AG10803 (cell line): ENCODE measurements around the gene RNF213.

Experiments used
- DNase-seq: peaks from one replicate; pipeline ENCODE4 v3.0.0; 2010; ENCODE audit warnings: low read depth
- H3K4me3 ChIP-seq: 2 replicates; pipeline ENCODE4 v1.5.1; 2011; ENCODE audit warnings: mild to moderate bottlenecking, low read length, control low read depth
- TF ChIP-seq, protein P1 (sequence below): conservative IDR thresholded peaks from 2 replicates; pipeline ENCODE4 v1.5.1; 2011; ENCODE audit warnings: mild to moderate bottlenecking, low read length, control low read depth, inconsistent platforms

The RNF213 gene

GRCh38 chr17:80291260-80291659 lies 30.6 kb downstream of the RNF213 start:
- TF ChIP-seq, protein P1, sequence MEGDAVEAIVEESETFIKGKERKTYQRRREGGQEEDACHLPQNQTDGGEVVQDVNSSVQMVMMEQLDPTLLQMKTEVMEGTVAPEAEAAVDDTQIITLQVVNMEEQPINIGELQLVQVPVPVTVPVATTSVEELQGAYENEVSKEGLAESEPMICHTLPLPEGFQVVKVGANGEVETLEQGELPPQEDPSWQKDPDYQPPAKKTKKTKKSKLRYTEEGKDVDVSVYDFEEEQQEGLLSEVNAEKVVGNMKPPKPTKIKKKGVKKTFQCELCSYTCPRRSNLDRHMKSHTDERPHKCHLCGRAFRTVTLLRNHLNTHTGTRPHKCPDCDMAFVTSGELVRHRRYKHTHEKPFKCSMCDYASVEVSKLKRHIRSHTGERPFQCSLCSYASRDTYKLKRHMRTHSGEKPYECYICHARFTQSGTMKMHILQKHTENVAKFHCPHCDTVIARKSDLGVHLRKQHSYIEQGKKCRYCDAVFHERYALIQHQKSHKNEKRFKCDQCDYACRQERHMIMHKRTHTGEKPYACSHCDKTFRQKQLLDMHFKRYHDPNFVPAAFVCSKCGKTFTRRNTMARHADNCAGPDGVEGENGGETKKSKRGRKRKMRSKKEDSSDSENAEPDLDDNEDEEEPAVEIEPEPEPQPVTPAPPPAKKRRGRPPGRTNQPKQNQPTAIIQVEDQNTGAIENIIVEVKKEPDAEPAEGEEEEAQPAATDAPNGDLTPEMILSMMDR: no peak
- H3K4me3 ChIP-seq: no peak overlapping the region
- DNase-seq: no peak

GRCh38 chr17:80291691-80292487 lies 31.2 kb downstream of the RNF213 start:
- TF ChIP-seq, protein P1: no peak
- DNase-seq: no peak
- no peak overlapping the region for H3K4me3 ChIP-seq

GRCh38 chr17:80292521-80292971 lies 31.9 kb downstream of the RNF213 start:
- TF ChIP-seq, protein P1: no peak
- H3K4me3 ChIP-seq: no peak overlapping the region
- DNase-seq: no peak

GRCh38 chr17:80294210-80294609 lies 33.6 kb downstream of the RNF213 start:
- H3K4me3 ChIP-seq: no peak overlapping the region
- DNase-seq: no peak
- TF ChIP-seq, protein P1: no peak

GRCh38 chr17:80294653-80295052 lies 34.0 kb downstream of the RNF213 start:
- TF ChIP-seq, protein P1: no peak
- H3K4me3 ChIP-seq: no peak overlapping the region
- DNase-seq: no peak

DNA sequence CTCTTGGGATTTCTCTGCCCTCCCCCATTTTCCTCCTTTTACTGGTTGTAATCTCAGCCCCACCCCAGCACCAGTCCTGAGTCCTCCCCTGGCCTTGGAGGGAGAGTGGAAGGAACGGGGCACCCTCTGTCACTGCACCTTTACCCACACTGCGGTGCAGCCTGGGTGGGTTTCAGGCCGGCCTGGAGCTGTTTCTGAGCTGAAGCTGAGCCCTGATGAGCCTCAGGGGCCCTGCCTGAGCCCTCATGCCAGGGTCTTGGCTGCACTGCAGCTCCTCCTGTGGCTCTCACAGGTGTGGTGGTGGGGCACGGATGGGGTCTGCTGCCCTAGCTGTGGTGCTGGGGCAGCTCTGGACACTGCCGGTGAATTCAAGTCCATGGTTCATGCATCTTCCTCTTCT lies 34.5 kb downstream of the RNF213 start:
- H3K4me3 ChIP-seq: no peak overlapping the region
- TF ChIP-seq, protein P1: no peak
- DNase-seq: no peak

DNA sequence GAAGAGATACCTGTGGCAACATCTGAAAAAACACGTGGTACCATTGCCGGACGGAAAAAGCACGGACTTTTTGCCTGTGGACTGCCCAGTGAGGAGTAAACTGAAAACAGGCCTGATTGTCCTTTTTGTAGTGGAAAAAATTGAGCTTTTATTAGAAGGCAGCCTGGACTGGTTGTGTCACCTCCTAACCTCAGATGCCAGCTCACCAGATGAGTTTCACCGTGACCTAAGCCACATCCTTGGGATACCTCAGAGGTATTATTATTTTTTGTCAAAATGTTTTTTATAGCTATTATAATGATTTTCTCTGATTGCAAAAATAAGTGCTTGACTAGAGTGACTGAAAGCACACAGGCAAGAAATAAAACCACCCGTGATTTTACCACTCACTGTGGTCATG lies 34.9 kb downstream of the RNF213 start:
- no peak for DNase-seq
- no peak overlapping the region for H3K4me3 ChIP-seq
- TF ChIP-seq, protein P1: no peak
